SKM-1 treated with dmso at 0.1 percent for 144 hours (cell line): ENCODE results near the gene STEEP1.

ENCODE experiments used
- DNase-seq: peaks from one replicate; lab custom pipeline; 2025; ENCODE audit not compliant: unreplicated experiment; lab: John Stamatoyannopoulos, UW

STEEP1 gene

GRCh38 chrX:119489212-119490074 lies 75.8 kb downstream of the STEEP1 start:
- no peak for DNase-seq

DNA sequence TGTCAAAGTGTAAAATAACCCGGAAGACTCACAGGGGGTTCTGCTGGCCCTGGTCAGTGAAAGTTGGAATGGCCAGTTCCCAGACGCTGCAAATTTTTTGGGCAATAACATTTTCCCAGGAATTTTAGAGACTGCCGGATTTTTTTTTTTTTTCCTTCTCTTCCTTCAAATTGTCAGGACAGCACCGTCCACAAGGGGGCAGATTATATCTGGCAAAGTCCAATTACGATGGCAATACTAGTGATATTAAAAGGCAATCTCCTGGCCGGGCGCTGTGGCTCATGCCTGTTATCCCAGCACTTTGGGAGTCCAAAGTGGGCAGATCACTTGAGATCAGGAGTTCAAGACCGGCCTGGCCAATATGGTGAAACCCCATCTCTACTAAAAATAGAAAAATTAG lies 76.5 kb downstream of the STEEP1 start:
- no peak for DNase-seq
